Glomerular visceral epithelial cell (primary cell): Measurements from ENCODE around the gene LRRC4C.

Experiments
- DNase-seq: peaks from one replicate; pipeline ENCODE4 v3.0.0-alpha.2; 2016; ENCODE audit errors: extremely low spot score

The LRRC4C gene

DNA sequence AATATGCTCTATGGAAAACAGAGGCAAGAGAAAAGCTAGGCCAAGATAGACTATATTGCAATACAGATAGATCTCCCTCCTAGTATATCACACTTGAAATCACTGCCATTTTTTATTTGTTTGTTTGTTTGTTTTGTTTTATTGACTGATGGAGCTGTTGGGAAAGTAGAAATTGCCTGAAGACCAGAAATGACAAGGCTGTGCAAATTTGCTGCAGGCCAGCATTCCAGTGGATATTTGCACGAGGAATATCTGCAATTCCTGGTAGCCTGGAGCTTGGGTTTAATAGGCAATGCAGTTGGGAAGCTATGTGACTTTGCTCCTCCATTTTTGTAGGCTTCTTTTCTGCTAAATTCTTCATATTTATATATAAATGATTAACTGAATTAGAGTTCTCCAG is 991.7 kb downstream of the LRRC4C start:
- no peak for DNase-seq

- peak; percentile 94 for DNase-seq
Measured at GRCh38 chr11:40445391-40445790, 1014.1 kb downstream of the LRRC4C start.

GRCh38 chr11:40444151-40444550 is 1015.3 kb downstream of the LRRC4C start:
- DNase-seq, result no peak

GRCh38 chr11:40435344-40435743 is 1024.1 kb downstream of the LRRC4C start:
- DNase-seq, result no peak

DNA sequence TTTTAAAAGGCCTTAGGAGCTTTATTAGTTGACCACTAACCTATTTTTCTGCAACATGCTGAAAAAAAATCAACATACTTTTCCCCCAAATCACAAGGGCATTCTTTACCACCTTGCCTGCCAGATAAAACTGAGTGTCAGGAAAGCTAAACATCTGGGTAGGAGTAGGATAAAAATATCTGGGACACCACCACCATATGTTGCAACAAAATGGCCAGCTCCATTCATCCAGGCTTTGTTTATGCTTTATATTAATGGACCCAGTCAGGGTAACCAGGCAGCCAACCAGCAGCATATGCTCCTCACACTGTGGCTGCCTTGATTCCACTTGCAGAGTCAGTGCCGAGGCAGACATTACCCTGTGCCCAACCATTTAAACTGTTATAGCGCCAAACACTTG is 1024.5 kb downstream of the LRRC4C start:
- DNase-seq, result no peak

DNA sequence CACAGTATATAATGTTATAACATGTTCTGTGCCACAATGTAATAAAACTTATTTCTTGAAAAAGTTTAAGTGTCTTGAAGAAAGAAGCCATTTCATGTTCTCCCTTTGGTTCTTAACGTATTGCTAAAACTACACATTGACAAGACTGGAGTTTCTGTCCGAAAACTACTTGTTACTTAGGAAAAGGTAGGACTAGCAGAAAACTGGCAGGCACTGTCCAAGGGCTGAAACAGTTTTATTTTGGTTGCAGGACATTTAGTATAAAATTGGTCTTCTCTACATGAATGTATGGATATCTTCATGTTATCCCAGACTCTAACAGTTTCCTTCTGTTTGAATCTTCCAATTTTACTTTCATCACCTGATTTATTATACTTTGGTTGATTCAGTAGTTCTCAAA is 1027.1 kb downstream of the LRRC4C start:
- DNase-seq, result no peak

DNA sequence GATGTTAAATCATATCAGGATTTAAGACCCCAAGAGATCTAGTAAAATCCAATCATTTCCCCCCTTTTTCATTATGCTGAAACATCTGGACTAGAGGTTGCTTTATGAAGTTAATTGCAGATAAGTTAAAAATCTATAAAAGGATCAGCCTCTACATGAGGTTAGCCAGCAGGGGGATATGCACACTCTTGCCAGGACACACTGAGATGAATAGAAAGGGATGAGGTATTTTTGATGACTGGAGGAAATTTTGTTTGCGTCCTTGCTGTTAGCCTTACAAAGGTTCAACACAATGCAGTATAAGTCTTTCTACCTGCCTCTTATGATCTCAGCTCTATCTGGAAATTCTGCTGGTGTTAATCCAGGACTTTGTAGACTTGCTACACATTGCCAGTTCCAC is 1034.3 kb downstream of the LRRC4C start:
- no peak for DNase-seq

DNA sequence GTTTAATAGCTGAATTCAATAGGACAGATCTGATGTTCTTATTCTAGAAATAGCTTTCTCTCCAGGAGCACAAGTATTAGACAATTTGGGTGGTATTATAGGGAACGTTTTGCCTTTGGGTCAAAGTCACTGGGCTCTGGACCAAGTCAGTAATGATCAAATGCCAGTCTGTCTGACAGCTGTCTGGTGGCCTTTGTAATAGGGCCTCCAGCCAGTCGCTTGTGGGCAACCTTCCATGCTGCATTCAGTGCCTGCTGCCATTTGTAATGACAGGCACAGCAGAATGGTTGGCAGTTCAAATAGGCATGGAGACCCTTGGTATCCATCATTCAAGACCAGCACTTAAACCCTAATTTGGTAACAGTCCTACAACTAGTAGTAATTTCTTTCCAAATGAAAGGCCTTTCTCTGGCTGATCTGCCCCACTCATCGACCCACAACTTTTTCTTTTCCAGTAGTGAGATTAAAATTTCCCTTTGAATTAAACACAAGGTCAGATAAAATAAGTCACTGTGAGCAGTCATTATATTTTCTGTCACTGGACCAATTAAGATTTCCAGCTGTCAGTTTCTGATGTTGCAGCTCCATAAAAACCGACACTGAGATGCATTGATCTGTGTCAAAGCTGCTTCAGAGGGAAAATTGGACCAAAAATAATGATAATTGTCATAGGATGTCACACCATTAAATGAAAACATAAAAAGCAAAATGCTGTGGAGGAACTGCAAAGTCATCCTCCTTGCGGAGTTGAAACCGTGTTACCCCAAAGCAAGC is 1038.1 kb downstream of the LRRC4C start:
- DNase-seq, result no peak

DNA sequence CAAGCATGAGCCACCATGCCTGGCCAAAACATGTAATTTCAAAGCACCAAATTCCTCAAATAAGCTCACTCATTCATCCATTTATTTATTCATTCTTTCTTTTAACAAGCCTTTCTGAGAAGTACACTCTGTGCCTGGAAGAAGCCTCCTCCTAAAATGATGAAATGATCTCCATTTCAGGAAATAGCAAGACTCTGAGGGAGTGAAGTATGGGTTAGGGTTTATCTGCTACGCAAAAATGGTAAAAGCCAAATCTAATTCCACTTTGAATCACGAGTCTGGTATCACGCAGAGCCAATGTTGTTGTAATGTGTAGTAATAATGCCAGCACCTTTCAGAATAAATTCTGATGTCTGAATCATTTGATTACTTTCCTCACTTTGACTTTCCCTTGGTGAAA is 1041.8 kb downstream of the LRRC4C start:
- DNase-seq, result no peak

DNA sequence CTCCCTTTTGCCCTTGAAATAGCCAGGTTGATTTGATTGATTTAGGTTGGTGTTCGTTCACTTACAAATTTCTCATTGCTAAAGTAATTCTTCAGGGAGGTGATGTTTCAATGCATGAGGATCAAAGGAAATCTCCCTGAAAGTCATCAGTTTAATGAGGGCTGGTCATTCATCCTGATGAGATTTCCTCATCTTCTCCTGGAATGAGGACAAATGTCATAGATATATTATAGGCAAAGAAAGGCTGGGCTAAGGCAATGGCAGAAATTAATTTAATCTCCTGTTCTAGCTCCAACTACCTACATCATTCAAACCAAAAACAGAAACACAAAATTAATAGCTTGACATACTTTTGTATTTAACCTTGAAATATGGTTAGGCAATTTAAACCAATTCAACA is 1052.1 kb downstream of the LRRC4C start:
- DNase-seq, result no peak

GRCh38 chr11:40405614-40406013 is 1053.8 kb downstream of the LRRC4C start:
- no peak for DNase-seq

- no peak for DNase-seq
Measured at GRCh38 chr11:40403321-40403720, 1056.1 kb downstream of the LRRC4C start.

- DNase-seq, result no peak
Measured at GRCh38 chr11:40401132-40401853, 1058.2 kb downstream of the LRRC4C start.

- DNase-seq, result no peak
Measured at GRCh38 chr11:40397141-40397540, 1062.3 kb downstream of the LRRC4C start.

DNA sequence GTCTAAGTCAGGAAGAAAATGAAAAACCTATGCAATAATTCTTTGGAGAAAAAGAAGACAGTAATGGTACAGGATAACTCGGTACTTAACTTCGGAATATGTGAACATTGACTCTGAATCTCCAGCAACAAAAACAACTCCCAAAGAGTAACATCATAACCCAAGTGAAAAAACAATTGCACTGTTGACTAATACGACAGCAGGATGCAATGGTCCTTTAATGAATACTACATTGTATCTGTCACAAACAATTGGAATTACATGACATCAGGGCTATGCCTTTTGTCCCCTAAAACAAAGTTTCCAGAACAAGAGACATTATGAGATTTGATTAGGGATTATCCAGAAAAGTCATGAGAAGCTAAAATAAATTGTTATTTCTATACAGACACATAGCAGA is 1065.9 kb downstream of the LRRC4C start:
- DNase-seq, result no peak

- no peak for DNase-seq
Measured at GRCh38 chr11:40391679-40392078, 1067.8 kb downstream of the LRRC4C start.

- DNase-seq, result peak; percentile 54
Measured at GRCh38 chr11:40388097-40388818, 1071.2 kb downstream of the LRRC4C start.

GRCh38 chr11:40387240-40387980 is 1072.0 kb downstream of the LRRC4C start:
- DNase-seq, result no peak

GRCh38 chr11:40384991-40385390 is 1074.5 kb downstream of the LRRC4C start:
- no peak for DNase-seq

DNA sequence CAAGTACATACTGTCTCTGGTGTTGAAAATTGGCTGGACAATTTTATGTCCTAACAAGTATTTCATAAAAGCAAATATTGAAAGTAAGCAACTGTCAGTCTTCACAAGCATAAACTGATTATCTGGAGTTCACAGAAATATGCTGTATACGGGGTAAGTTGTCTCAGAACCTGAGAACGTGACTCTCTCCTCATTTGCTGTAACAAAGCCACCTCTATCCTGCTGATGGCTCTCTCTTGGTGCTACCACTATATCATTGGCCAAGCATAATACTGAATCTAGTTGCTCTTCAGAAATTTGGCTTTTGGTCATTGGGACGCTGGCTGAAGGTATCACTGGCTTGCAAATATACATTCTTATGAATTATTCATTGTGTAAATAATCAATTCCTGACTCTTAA is 1078.0 kb downstream of the LRRC4C start:
- DNase-seq, result no peak

DNA sequence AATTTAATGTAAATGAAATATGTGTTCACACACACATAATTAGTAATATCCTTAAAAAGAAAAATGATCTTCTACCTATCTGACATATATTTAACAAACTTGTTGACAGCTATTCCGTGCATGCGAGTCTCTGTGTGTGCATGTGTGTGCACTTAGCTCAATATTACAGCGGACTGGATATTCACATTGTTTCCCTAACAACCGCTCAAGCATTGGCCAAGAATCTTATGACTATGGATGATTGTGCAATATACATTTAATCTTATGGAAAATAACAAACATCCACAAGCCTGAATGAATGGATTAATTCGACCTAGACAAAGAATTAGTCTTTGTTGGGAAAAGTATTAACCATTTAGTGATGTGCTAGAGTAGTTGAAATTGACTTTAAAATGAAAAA is 1078.6 kb downstream of the LRRC4C start:
- no peak for DNase-seq

DNA sequence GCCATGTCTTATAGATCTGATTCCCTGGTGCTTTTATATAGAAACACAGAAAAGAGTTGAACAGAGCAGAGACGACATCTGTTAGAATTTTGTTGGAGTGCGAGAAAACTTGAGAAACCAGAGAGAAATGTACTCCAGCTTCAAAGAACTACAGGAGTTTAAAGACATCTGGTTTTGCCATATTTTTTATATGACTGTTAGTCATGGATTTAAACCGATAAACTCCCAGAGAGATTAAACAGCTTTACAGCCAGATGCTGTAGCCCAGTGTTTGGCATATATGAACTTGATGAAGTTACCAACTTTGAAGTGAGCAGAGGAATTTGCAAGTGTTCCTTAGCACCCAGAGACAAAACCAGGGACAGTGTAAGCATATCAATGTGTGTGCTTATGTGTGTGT is 1083.1 kb downstream of the LRRC4C start:
- no peak for DNase-seq
